Uterus (tissue), 2 donors: Measurements from ENCODE around the gene RBM26.

ENCODE experiments used
- CTCF ChIP-seq, 4 experiments: fragments of 200-600 bp in 2 of 4; fragments of 450-650 bp in 2 of 4; sonication (generic) in 2 of 4; IDR thresholded peaks; one replicate each; pipeline ENCODE4 v1.5.1; 2016 to 2019; ENCODE audit warnings: antibody characterized with exemption in 4 of 4, mild to moderate bottlenecking in 2 of 4, moderate library complexity in 1 of 4
- POLR2A ChIP-seq, 2 donors: fragments of 450-650 bp; IDR thresholded peaks; one replicate each; pipeline ENCODE4 v1.6.1; 2016; ENCODE audit warnings: antibody characterized with exemption in 2 of 2, mild to moderate bottlenecking in 1 of 2, moderate library complexity in 1 of 2

- no peak for TF ChIP-seq POLR2A (IDR thresholded peaks at IDR 0.05)
- TF ChIP-seq CTCF (IDR thresholded peaks at IDR 0.05): no peak
Measured at GRCh38 chr13:79336966-79337365, 69.1 kb downstream of the RBM26 start.
